Adrenal gland (tissue), 5 donors: ENCODE results near the gene SLC4A7.

ENCODE experiments used
- POLR2A ChIP-seq, 2 donors: fragments of 450-650 bp; IDR thresholded peaks; one replicate each; pipeline ENCODE4 v1.6.1; 2017; ENCODE audit warnings: antibody characterized with exemption in 2 of 2, mild to moderate bottlenecking in 2 of 2, moderate library complexity in 1 of 2
- TF ChIP-seq, protein P1 (sequence below), 6 experiments: fragments of 450-650 bp in 4 of 6; fragments of 200-600 bp in 2 of 6; sonication (generic) in 1 of 6; IDR thresholded peaks; 1 replicate in 5 of 6; 2 replicates in 1 of 6; pipeline versions ENCODE4 v1.5.1 to v1.8.0; 2016 to 2021; ENCODE audit warnings: antibody characterized with exemption in 6 of 6, mild to moderate bottlenecking in 2 of 6, moderate library complexity in 1 of 6
- donor health status: DM: no; HTN: no; CAD: no.

GRCh38 chr3:27485866-27486265 lies 1.7 kb upstream of the SLC4A7 start:
- no peak for TF ChIP-seq POLR2A (IDR thresholded peaks at IDR 0.05)
- TF ChIP-seq, protein P1, sequence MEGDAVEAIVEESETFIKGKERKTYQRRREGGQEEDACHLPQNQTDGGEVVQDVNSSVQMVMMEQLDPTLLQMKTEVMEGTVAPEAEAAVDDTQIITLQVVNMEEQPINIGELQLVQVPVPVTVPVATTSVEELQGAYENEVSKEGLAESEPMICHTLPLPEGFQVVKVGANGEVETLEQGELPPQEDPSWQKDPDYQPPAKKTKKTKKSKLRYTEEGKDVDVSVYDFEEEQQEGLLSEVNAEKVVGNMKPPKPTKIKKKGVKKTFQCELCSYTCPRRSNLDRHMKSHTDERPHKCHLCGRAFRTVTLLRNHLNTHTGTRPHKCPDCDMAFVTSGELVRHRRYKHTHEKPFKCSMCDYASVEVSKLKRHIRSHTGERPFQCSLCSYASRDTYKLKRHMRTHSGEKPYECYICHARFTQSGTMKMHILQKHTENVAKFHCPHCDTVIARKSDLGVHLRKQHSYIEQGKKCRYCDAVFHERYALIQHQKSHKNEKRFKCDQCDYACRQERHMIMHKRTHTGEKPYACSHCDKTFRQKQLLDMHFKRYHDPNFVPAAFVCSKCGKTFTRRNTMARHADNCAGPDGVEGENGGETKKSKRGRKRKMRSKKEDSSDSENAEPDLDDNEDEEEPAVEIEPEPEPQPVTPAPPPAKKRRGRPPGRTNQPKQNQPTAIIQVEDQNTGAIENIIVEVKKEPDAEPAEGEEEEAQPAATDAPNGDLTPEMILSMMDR (IDR thresholded peaks at IDR 0.05): no peak
